A549 (cell line): Measurements from ENCODE around the gene NTHL1. TPM values are rescaled to one million over a fixed set of nuclear protein-coding genes. Genes with fewer than 3 reads are reported as not detected.

Experiments used
- ATAC-seq, 2 experiments: fragments of 200-7000 bp in 1 of 2; fragments of >200 bp in 1 of 2; cut with Nextera tagmentation in 1 of 2; cut with Tn5 transposase in 1 of 2; 3 replicates each; pipeline versions ENCODE4 v1.8.0 to v1.9.1; 2018 to 2020; ENCODE audit warnings: mild to moderate bottlenecking in 1 of 2, moderate library complexity in 1 of 2
- CTCF ChIA-PET: fragments of 300-600 bp; sonication (Branson Sonifier 250); formaldehyde crosslinking; extraction: SDS; loops from one replicate; lab custom pipeline; 2021; ENCODE audit warnings: antibody characterized with exemption, inconsistent platforms; lab: Yijun Ruan, JAX
- POLR2A ChIA-PET: fragments of 350-600 bp; formaldehyde crosslinking; extraction: SDS; loops from one replicate; lab custom pipeline; 2021; ENCODE audit warnings: antibody characterized with exemption, inconsistent platforms; lab: Yijun Ruan, JAX
- DNase-seq, 2 experiments: peaks; one replicate each; pipeline versions ENCODE4 v3.0.0 to v3.0.0-alpha.2; 2011 to 2016; ENCODE audit warnings: low read depth in 1 of 2, low spot score in 1 of 2
- FAIRE-seq: peaks from 2 replicates; lab custom pipeline; 2011; peaks lifted over from hg19 to GRCh38; lab: Jason Lieb, UNC
- H3K27ac ChIP-seq, 2 experiments: fragments of >200 bp; sonication (Bioruptor Twin); formaldehyde crosslinking; 3 replicates each; pipeline ENCODE4 v1.5.1; 2016 to 2017
- H3K4me1 ChIP-seq: fragments of >200 bp; sonication (Bioruptor Twin); formaldehyde crosslinking; 3 replicates; pipeline ENCODE4 v1.6.1; 2016
- H3K4me2 ChIP-seq: fragments of >200 bp; sonication (Bioruptor Twin); formaldehyde crosslinking; 3 replicates; pipeline ENCODE4 v1.6.1; 2016
- H3K4me3 ChIP-seq: fragments of >200 bp; sonication (Bioruptor Twin); formaldehyde crosslinking; 3 replicates; pipeline ENCODE4 v1.5.1; 2016
- H3K9me3 ChIP-seq: fragments of >200 bp; sonication (Bioruptor Twin); formaldehyde crosslinking; 3 replicates; pipeline ENCODE4 v1.6.1; 2016
- CBX8 ChIP-seq: fragments of 200-600 bp; sonication (generic); IDR thresholded peaks from 2 replicates; pipeline ENCODE4 v1.6.1; 2016
- FOSL2 ChIP-seq, 2 experiments: fragments of 450-650 bp in 1 of 2; fragments of >200 bp in 1 of 2; sonication (Bioruptor Twin) in 1 of 2; formaldehyde crosslinking; IDR thresholded peaks; 2 replicates each; pipeline versions ENCODE4 v1.5.0 to v1.6.1; 2016 to 2020; ENCODE audit warnings: mild to moderate bottlenecking in 1 of 2, moderate library complexity in 1 of 2
- GATA3 ChIP-seq: IDR thresholded peaks from 2 replicates; pipeline ENCODE4 v1.6.1; 2012; ENCODE audit warnings: borderline replicate concordance
- HOXA7 ChIP-seq: fragments of 250-450 bp; sonication (Bioruptor Pico); IDR thresholded peaks from 2 replicates; pipeline ENCODE4 v1.5.0; 2020; ENCODE audit warnings: mild to moderate bottlenecking, moderate library complexity
- JUNB ChIP-seq: fragments of >200 bp; sonication (Bioruptor Twin); formaldehyde crosslinking; IDR thresholded peaks from 2 replicates; pipeline ENCODE4 v1.6.1; 2016
- KDM1A ChIP-seq: fragments of 200-600 bp; sonication (generic); IDR thresholded peaks from 2 replicates; pipeline ENCODE4 v1.6.1; 2016; ENCODE audit warnings: low read depth, mild to moderate bottlenecking
- MAFK ChIP-seq: fragments of 450-650 bp; IDR thresholded peaks from 2 replicates; pipeline ENCODE4 v1.6.1; 2014; ENCODE audit not compliant: partially characterized antibody
- MYC ChIP-seq: IDR thresholded peaks from 2 replicates; pipeline ENCODE4 v1.6.1; 2012; ENCODE audit warnings: mild to moderate bottlenecking, inconsistent platforms, low read length, improper control_type of control experiment, borderline replicate concordance
- NFE2L2 ChIP-seq: fragments of 150-350 bp; conservative IDR thresholded peaks from 2 replicates; pipeline ENCODE4 v1.6.1; 2014; ENCODE audit warnings: low read length
- NPAS2 ChIP-seq: fragments of 250-450 bp; sonication (Bioruptor Pico); IDR thresholded peaks from 2 replicates; pipeline ENCODE4 v1.8.0; 2022; ENCODE audit warnings: mild to moderate bottlenecking, moderate library complexity, borderline replicate concordance
- NR3C1 ChIP-seq: fragments of >200 bp; sonication (Bioruptor Twin); formaldehyde crosslinking; IDR thresholded peaks from 3 replicates; pipeline ENCODE4 v1.6.1; 2017
- PHF8 ChIP-seq: fragments of 200-600 bp; sonication (generic); IDR thresholded peaks from 2 replicates; pipeline ENCODE4 v1.6.1; 2016; ENCODE audit warnings: low read depth, mild to moderate bottlenecking, antibody characterized with exemption, moderate library complexity, borderline replicate concordance
- RCOR1 ChIP-seq: fragments of 150-350 bp; IDR thresholded peaks from 2 replicates; pipeline ENCODE4 v1.6.1; 2014; ENCODE audit warnings: antibody characterized with exemption, low read length, low read depth
- SMC3 ChIP-seq: fragments of >200 bp; sonication (Bioruptor Twin); formaldehyde crosslinking; IDR thresholded peaks from 3 replicates; pipeline ENCODE4 v1.6.1; 2018; ENCODE audit warnings: inconsistent platforms
- SREBF2 ChIP-seq: fragments of 450-650 bp; IDR thresholded peaks from 2 replicates; pipeline ENCODE4 v1.6.1; 2014; ENCODE audit warnings: mild to moderate bottlenecking, moderate library complexity
- ZFP36 ChIP-seq: fragments of 450-650 bp; IDR thresholded peaks from 2 replicates; pipeline ENCODE4 v1.6.1; 2014; ENCODE audit warnings: borderline replicate concordance; ENCODE audit not compliant: partially characterized antibody
- ZNF302 ChIP-seq: fragments of 250-450 bp; sonication (Bioruptor Pico); IDR thresholded peaks from 2 replicates; pipeline ENCODE4 v1.9.0; 2021; ENCODE audit warnings: inconsistent platforms, mild to moderate bottlenecking, moderate library complexity
- ZSCAN20 ChIP-seq: fragments of 250-450 bp; sonication (Bioruptor Pico); IDR thresholded peaks from 2 replicates; pipeline ENCODE4 v1.8.0; 2022; ENCODE audit warnings: mild to moderate bottlenecking, moderate library complexity
- WGBS: methylation state at CpG from one replicate; pipeline ENCODE4 v1.1.6; 2017; ENCODE audit errors: missing lambda C conversion rate; 5-methylcytosine and 5-hydroxymethylcytosine counted together
- polyA plus RNA-seq, 4 experiments: library from polyadenylated mRNA; depleted of rRNA in 3 of 4; stranded (reverse); fragments of >200 nt; fragmentation: RNase III in 1 of 4; extraction: RNeasy Plus Mini Kit Qiagen cat#74134 plus additional on column Dnase treatment in 1 of 4; gene quantifications; 2 replicates in 3 of 4; 3 replicates in 1 of 4; pipeline ENCODE4 v1.2.3, GENCODE V29; 2011 to 2017
- TF ChIP-seq, protein P1 (sequence below): fragments of 450-650 bp; IDR thresholded peaks from 2 replicates; pipeline ENCODE4 v1.6.1; 2014; ENCODE audit warnings: antibody characterized with exemption
- TF ChIP-seq, protein P2 (sequence below): IDR thresholded peaks from 2 replicates; pipeline ENCODE4 v1.6.1; 2012

Gene NTHL1
- polyA plus RNA-seq, 2 of the 4 experiments (the other 2 are of a cell fraction), result 28.8 to 42.3 TPM

DNA sequence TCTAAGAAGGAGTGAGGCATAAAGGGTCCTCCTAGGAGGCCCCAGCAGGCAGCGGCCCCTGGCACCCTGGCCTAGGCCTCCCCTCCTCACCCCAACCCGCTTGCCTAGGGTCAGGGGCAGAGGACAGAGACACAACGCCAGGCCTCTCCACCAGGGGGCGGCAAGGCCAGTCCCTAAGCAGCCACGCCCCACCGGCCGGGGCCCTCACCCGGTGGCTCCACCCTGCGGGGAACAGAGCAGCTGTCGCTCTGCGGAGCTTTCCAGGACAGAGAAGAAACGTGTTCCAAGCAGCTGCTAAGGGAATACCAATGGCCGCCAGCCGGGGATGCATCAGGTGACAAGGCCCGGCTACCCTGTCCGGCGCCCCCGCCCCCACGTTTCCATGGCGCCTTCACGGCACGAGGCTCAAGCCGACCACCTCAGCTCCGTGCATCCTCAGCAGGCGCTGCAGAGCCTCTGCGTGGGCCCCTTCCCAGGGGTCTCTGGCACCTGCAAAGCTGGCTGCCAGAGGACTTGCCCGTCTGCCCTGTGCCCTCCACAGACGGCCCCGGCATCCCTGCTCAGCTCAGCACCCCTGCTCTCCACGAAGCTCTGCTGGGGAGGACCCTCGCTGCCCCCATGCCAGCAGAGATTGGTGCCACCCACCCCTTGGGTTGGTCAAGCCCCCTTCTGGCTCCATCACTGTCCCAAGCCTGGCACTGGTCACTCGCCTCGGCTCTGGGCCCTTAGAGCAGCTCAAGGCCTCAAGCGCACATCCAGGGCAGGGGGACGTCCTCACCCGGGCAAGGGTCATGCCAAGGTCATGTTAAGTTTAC is 43.6 kb downstream of the NTHL1 start (continued):
- TF ChIP-seq MYC, result peak; percentile 81
- TF ChIP-seq JUNB, result no peak
- TF ChIP-seq ZSCAN20 (CRISPR knock-in tag), result no peak
- peak; percentile 80 for TF ChIP-seq SMC3
- no peak for TF ChIP-seq NR3C1
- TF ChIP-seq, protein P1, sequence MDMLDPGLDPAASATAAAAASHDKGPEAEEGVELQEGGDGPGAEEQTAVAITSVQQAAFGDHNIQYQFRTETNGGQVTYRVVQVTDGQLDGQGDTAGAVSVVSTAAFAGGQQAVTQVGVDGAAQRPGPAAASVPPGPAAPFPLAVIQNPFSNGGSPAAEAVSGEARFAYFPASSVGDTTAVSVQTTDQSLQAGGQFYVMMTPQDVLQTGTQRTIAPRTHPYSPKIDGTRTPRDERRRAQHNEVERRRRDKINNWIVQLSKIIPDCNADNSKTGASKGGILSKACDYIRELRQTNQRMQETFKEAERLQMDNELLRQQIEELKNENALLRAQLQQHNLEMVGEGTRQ, result peak; percentile 65

DNA sequence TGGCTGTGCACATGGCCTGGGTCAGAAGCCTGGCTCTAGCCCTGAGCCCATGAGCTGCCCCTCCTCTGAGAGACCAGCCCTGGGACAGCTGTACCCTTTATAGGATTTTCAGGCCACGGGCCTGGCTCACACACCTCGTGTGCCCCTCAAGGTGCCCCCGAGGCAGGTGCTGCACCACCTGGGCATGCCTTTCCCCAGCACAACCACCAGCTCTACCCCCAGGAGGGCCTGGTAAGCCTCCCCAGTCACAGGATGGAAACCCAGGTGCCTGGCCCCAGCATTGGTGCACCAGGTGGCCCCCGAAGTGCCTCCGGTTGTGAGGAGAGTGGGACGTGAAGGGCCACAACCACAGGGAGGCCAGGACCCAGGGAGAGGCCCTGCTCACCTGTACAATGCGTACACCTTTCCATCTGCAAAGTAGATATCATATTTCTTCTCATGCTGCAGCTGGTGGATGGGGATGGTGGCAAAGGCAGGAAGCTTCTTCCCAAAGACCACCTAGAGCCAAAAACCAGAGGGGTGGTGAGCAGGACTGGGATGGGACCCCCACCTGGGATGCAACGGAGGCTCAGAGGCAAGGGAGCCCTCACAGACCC is 44.3 kb downstream of the NTHL1 start:
- FAIRE-seq, result no peak
- POLR2A ChIA-PET, result interaction anchor here (0.5 to 1.7 kb wide), 3 partner anchors 39 to 152 kb away, joined by 7 to 11 read pairs (median 11); partner anchors contain the start of genes RPS2 and TRAF7
- no peak for TF ChIP-seq CBX8
- TF ChIP-seq ZNF302 (CRISPR knock-in tag), result no peak
- no peak for TF ChIP-seq NPAS2 (CRISPR knock-in tag)
- TF ChIP-seq, protein P1, result no peak
- TF ChIP-seq KDM1A, result no peak
- TF ChIP-seq, protein P2, sequence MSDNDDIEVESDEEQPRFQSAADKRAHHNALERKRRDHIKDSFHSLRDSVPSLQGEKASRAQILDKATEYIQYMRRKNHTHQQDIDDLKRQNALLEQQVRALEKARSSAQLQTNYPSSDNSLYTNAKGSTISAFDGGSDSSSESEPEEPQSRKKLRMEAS, result no peak
- Histone ChIP-seq H3K4me2 (peak overlapping the region; percentile 19; the same call in 1 of the 3 replicates), H3K4me3 (no peak overlapping the region), H3K27ac (peak overlapping the region in 1 of 2 experiments; percentile 71; a peak in 3 of 6 replicates), H3K4me1 (peaks cover 53% of the 10 kb centered on the region), H3K9me3 (no peaks in the 10 kb centered on the region)
- ATAC-seq, result no peak
- DNase-seq, result no peak
- CTCF ChIA-PET, result interaction anchor here (0.5 to 11.3 kb wide), 39 partner anchors 10 to 186 kb away, joined by 3 to 196 read pairs (median 7); partner anchors contain the start of genes GFER, NOXO1, NPW and NTHL1
- WGBS, result 62% methylated on average over 5 of the region's 8 CpGs

DNA sequence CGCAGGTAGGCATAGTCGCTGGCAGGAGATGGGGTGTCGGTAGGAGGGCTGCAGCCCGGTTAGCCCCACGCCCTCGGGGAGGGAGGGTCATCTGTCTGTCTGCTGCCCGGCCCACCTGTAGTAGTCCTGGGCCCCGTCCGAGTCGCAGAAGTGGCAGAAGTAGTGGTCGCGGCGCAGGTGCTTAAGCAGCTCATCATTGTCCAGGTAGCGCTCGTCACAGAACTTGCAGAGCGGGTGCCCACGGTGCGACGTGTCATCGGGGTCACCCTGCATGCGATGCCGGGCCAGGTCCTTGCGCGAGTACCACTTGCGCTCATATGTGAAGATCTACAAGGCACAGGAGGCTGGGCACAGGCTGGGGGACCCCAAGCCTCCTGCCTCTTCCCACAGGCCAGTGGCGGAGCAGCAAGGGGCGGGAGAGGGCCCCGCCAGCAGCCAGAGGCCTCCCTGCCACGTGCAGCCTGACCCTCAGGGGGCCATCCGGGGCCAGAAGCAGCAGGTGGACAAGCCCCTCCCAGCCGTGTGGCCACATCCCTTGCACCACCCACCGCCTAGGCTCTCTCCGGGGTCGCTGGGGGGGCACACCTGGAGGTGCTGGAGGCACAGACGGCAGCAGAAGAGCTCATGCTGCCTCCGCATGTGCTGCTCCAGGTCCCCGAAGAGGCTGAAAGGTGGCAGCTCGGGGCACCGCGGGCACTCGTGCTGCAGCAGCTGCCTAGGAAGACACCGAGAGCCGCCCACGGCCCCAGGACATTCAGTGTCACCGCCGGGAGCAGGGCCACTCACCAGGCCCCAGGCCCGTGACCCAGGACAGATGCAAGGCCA is 45.0 kb downstream of the NTHL1 start:
- Histone ChIP-seq H3K4me1 (peaks cover 53% of the 10 kb centered on the region), H3K9me3 (no peaks in the 10 kb centered on the region), H3K4me3 (no peak overlapping the region), H3K4me2 (no peak overlapping the region), H3K27ac (no peak overlapping the region; a peak in 1 of 6 replicates)
- ChIA-PET POLR2A (interaction anchor here (0.5 kb wide), 1 partner anchor 75 kb away, joined by 7 read pairs; no protein-coding TSS in a partner anchor), CTCF (interaction anchor here (0.6 to 11.3 kb wide), 33 partner anchors 11 to 300 kb away, joined by 3 to 196 read pairs (median 9); partner anchors contain the start of genes GFER, NOXO1, NPW and NTHL1)
- TF ChIP-seq CBX8 (no peak), ZFP36 (no peak), PHF8 (no peak), GATA3 (no peak), SREBF2 (no peak), RCOR1 (no peak), NFE2L2 (no peak), KDM1A (no peak), HOXA7 (CRISPR knock-in tag) (no peak), MAFK (no peak), MYC (no peak), FOSL2 (IDR thresholded peaks at IDR 0.05) (no peak), FOSL2 (CRISPR knock-in tag; IDR thresholded peaks at IDR 0.05) (no peak)
- TF ChIP-seq, protein P2, result no peak
- DNase-seq (no peak), ATAC-seq (no peak), FAIRE-seq (no peak)
- 94% methylated on average over 24 of the region's 47 CpGs for WGBS
